Measurements from ENCODE around the gene RBM45.

RBM45 gene

GRCh38 chr2:178084273-178084672 is 28.0 kb upstream of the RBM45 start:
- H3K27ac ChIP-seq: no peak overlapping the region
- no peak overlapping the region for H3K4me3 ChIP-seq
- DNase-seq (ENCODE audit: low spot score): no peak
- TF ChIP-seq CTCF (IDR thresholded peaks at IDR 0.05): no peak

GRCh38 chr2:178088774-178089270 is 23.4 kb upstream of the RBM45 start:
- Histone ChIP-seq H3K4me3 (no peak overlapping the region), H3K27ac (no peak overlapping the region)
- no peak for DNase-seq (ENCODE audit: low spot score)
- TF ChIP-seq CTCF (IDR thresholded peaks at IDR 0.05): no peak

- H3K27ac ChIP-seq: no peak overlapping the region
- no peak for TF ChIP-seq CTCF (IDR thresholded peaks at IDR 0.05)
- no peak for DNase-seq (ENCODE audit: low spot score)
- H3K4me3 ChIP-seq: no peak overlapping the region
These were observed 18.8 kb upstream of the RBM45 start for GRCh38 chr2:178093471-178093870.

GRCh38 chr2:178101321-178102079 is 10.7 kb upstream of the RBM45 start:
- H3K4me3 ChIP-seq: no peak overlapping the region
- H3K27ac ChIP-seq: no peak overlapping the region
- TF ChIP-seq CTCF (IDR thresholded peaks at IDR 0.05): no peak
- DNase-seq (ENCODE audit: low spot score): no peak

GRCh38 chr2:178105566-178105965 is 6.7 kb upstream of the RBM45 start:
- no peak for DNase-seq (ENCODE audit: low spot score)
- H3K4me3 ChIP-seq: no peak overlapping the region
- no peak for TF ChIP-seq CTCF (IDR thresholded peaks at IDR 0.05)
- H3K27ac ChIP-seq: no peak overlapping the region

DNA sequence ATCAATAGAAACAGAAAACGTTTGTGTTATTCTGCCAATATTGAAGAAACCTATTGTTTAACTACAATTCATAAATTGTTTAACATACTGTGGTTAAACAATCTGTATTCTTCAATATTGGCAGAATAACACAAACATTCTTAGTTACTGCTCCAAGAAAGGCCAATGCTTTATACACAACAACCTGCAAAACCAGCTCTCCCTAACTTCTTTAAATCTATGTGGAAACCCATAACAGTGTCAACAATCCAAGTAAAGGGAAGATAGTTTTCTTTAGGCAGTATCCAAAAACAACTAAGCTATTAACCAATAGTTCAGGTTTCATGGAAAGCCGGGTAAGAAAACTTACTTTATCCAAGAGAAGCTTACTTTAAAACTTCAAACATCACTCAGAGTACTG is 6.2 kb upstream of the RBM45 start:
- TF ChIP-seq CTCF (IDR thresholded peaks at IDR 0.05): no peak
- Histone ChIP-seq H3K4me3 (no peak overlapping the region), H3K27ac (no peak overlapping the region)
- DNase-seq (ENCODE audit: low spot score): no peak

DNA sequence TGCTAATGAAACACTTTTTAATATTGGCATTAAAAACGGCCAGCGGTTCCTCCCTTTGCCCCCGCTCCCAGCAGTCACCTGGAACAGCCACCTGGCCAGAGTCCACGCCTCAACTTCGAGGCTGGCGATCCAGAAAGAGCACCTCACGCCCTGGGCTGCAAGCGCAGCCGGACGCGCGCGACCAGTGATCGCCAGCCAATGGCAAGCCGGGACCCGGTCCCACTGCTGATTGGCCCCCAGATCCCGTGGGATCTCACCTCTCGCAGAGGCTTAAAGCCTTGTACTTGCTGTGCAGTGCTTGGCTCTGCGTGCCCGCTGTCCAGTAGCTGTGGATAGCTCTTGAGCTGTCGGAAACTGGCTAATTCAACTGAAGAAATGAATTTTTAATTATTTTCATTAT is 4.1 kb upstream of the RBM45 start:
- H3K27ac ChIP-seq: no peak overlapping the region
- no peak for DNase-seq (ENCODE audit: low spot score)
- TF ChIP-seq CTCF (IDR thresholded peaks at IDR 0.05): no peak
- no peak overlapping the region for H3K4me3 ChIP-seq

Measured in coronary artery (tissue), 2 donors.